Measurements from ENCODE around the gene DUSP1.

Gene DUSP1

GRCh38 chr5:172729588-172729987 is 41.4 kb downstream of the DUSP1 start:
- no peak for DNase-seq (ENCODE audit: low read depth)
- TF ChIP-seq CTCF (conservative IDR thresholded peaks at IDR 0.05; ENCODE audit: low read depth, low read length), result no peak
- H3K4me3 ChIP-seq (ENCODE audit: low read length), result no peak overlapping the region

DNA sequence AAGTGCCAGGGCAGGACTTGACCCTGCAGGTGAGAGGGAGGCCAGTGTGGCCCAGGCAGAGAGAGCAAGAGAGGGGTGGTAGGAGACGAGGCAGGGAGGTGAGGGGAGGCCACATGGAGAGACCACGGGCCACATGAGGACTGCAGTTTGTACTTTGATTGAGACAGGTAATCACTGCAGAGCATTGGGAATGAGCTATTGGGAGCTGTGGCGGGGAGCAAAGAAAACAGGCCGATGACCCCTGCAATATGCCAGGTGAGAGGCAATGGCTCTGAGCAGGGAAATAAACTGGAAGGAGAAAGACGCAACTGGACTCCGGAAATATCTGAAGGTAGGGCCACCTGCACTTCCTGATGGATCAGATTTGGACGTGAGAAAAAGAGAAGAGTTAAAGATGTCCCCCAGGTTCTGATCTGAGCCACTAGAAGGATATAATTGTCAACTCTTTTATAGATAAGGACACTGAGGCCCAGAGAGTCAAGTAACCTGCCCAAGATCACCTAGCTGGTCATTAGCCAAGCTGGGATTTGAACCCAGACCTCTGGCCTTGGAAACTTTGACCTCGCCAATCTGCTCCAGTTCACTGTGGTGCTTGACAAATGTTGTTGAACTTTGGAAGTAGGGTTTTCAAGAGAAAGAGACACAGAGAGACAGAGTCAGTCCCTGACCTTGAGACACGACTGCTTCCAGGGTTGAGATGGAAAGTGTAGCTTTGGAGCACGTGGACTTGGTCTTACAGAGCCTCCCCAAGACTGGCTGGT is 42.3 kb downstream of the DUSP1 start:
- no peak for DNase-seq (ENCODE audit: low read depth)
- no peak for TF ChIP-seq CTCF (conservative IDR thresholded peaks at IDR 0.05; ENCODE audit: low read depth, low read length)

GRCh38 chr5:172727551-172727950 is 43.4 kb downstream of the DUSP1 start:
- no peak for TF ChIP-seq CTCF (conservative IDR thresholded peaks at IDR 0.05; ENCODE audit: low read depth, low read length)
- no peak overlapping the region for H3K4me3 ChIP-seq (ENCODE audit: low read length)
- DNase-seq (ENCODE audit: low read depth), result no peak

More for the DNA sequence above, 42.3 kb downstream of the DUSP1 start:
- H3K4me3 ChIP-seq (ENCODE audit: low read length), result no peak overlapping the region

DNA sequence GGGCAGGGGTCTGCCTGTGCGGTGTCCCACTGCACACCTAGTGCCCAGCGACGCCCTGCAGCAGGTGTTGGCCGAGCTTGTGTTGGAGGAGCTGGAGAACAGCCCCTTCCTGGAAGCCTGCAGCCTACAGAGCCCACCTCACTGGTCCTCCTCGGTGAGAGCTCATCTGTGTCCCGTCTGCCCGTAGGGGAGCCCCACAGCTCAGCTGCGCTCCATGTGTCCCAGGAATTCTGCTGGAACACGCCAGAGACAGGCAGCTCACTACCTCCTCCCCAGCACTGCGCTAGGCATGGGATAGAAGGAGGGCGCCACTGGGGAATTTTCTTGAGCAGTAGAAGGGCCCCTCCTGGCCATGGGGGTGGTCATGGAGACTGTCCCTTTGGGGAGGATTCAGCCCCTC is 44.0 kb downstream of the DUSP1 start:
- no peak for DNase-seq (ENCODE audit: low read depth)
- TF ChIP-seq CTCF (conservative IDR thresholded peaks at IDR 0.05; ENCODE audit: low read depth, low read length), result no peak
- H3K4me3 ChIP-seq (ENCODE audit: low read length), result no peak overlapping the region

GRCh38 chr5:172725785-172726184 is 45.2 kb downstream of the DUSP1 start:
- H3K4me3 ChIP-seq (ENCODE audit: low read length), result no peak overlapping the region
- DNase-seq (ENCODE audit: low read depth), result no peak

GRCh38 chr5:172725273-172725672 is 45.7 kb downstream of the DUSP1 start:
- no peak for TF ChIP-seq CTCF (conservative IDR thresholded peaks at IDR 0.05; ENCODE audit: low read depth, low read length)
- DNase-seq (ENCODE audit: low read depth), result no peak
- H3K4me3 ChIP-seq (ENCODE audit: low read length), result no peak overlapping the region

More at GRCh38 chr5:172725785-172726184, 45.2 kb downstream of the DUSP1 start:
- TF ChIP-seq CTCF (conservative IDR thresholded peaks at IDR 0.05; ENCODE audit: low read depth, low read length), result no peak
